PC-3 (cell line): Measurements from ENCODE around the gene PMIS2. TPM values are rescaled to one million over a fixed set of nuclear protein-coding genes. Genes with fewer than 3 reads are reported as not detected.

Source experiments
- ATAC-seq: fragments of 200-7000 bp; cut with Tn5 transposase; 2 replicates; pipeline ENCODE4 v1.9.1; 2020; ENCODE audit warnings: mild to moderate bottlenecking, moderate library complexity
- BruUV-seq: library from RNA; stranded (reverse); fragments of 400-500 nt; replicated peaks from 2 replicates; lab custom pipeline; 2021; lab: Mats Ljungman, UMichigan
- CTCF ChIA-PET: fragments of 300-600 bp; sonication (Branson Sonifier 250); formaldehyde crosslinking; loops from one replicate; lab custom pipeline; 2022; ENCODE audit warnings: antibody characterized with exemption; lab: Charles Lee
- POLR2A ChIA-PET: fragments of 300-600 bp; sonication (Branson Sonifier 250); formaldehyde crosslinking; loops from one replicate; lab custom pipeline; 2022; ENCODE audit warnings: antibody characterized with exemption; ENCODE audit not compliant: unreplicated experiment; lab: Charles Lee
- DNase-seq: peaks from one replicate; pipeline ENCODE4 v3.0.0-alpha.2; 2015
- H2AFZ ChIP-seq: fragments of 300-600 bp; sonication (generic); 2 replicates; pipeline ENCODE4 v1.6.0; 2016; ENCODE audit warnings: antibody characterized with exemption, low read length
- H3F3A ChIP-seq: fragments of 300-600 bp; sonication (generic); one replicate; pipeline ENCODE4 v1.6.0; 2017; ENCODE audit warnings: antibody characterized with exemption, low read length, control low read depth, mild to moderate bottlenecking; ENCODE audit not compliant: unreplicated experiment
- H3K27ac ChIP-seq: fragments of 300-600 bp; sonication (generic); 2 replicates; pipeline ENCODE4 v1.5.1; 2016; ENCODE audit warnings: mild to moderate bottlenecking, low read length
- H3K27me3 ChIP-seq: fragments of 300-600 bp; sonication (generic); 2 replicates; pipeline ENCODE4 v1.6.1; 2016; ENCODE audit warnings: low read length, mixed read lengths
- H3K36me3 ChIP-seq: fragments of 300-600 bp; sonication (generic); 2 replicates; pipeline ENCODE4 v1.6.1; 2016; ENCODE audit warnings: low read depth, mixed run types, low read length, mixed read lengths
- H3K4me1 ChIP-seq: fragments of 300-600 bp; sonication (generic); 2 replicates; pipeline ENCODE4 v1.5.1; 2016; ENCODE audit warnings: low read length; ENCODE audit not compliant: insufficient read depth
- H3K4me2 ChIP-seq: fragments of 300-600 bp; sonication (generic); 2 replicates; pipeline ENCODE4 v1.6.0; 2016; ENCODE audit warnings: low read length
- H3K4me3 ChIP-seq: fragments of 300-600 bp; sonication (generic); 2 replicates; pipeline ENCODE4 v1.5.1; 2016; ENCODE audit warnings: mild to moderate bottlenecking, low read length, mixed read lengths
- H3K79me2 ChIP-seq: fragments of 300-600 bp; sonication (generic); 2 replicates; pipeline ENCODE4 v1.6.1; 2017; ENCODE audit warnings: low read length, mixed read lengths
- H3K9ac ChIP-seq: fragments of 300-600 bp; sonication (generic); 2 replicates; pipeline ENCODE4 v1.6.0; 2016; ENCODE audit warnings: mild to moderate bottlenecking, low read length
- H3K9me2 ChIP-seq: fragments of 300-600 bp; sonication (generic); replicated peaks from 2 replicates; pipeline ENCODE4 v1.6.1; 2016; ENCODE audit warnings: mixed run types, low read length, mixed read lengths
- H3K9me3 ChIP-seq: fragments of 300-600 bp; sonication (generic); 2 replicates; pipeline ENCODE4 v1.6.1; 2016; ENCODE audit warnings: low read length, mixed read lengths
- H4K20me1 ChIP-seq: fragments of 300-600 bp; sonication (generic); 2 replicates; pipeline ENCODE4 v1.6.1; 2016; ENCODE audit warnings: low read length, mixed read lengths
- EZH2 ChIP-seq: fragments of 300-600 bp; sonication (generic); IDR thresholded peaks from one replicate; pipeline ENCODE4 v1.6.1; 2017; ENCODE audit warnings: antibody characterized with exemption, mild to moderate bottlenecking, low read length; ENCODE audit not compliant: unreplicated experiment
- EZH2phosphoT487 ChIP-seq: fragments of 300-600 bp; sonication (generic); IDR thresholded peaks from 2 replicates; pipeline ENCODE4 v1.6.1; 2018; ENCODE audit warnings: mild to moderate bottlenecking, antibody characterized with exemption, low read length, borderline replicate concordance
- intact Hi-C: fragments of 100-400 bp; cut with micrococcal nuclease; formaldehyde crosslinking; loops from 2 replicates; pipeline ENCODE4 v1.9.0; 2023
- total RNA-seq: library from RNA; depleted of rRNA; stranded (reverse); fragments of >200 nt; gene quantifications from 2 replicates; pipeline ENCODE4 v1.2.3, GENCODE V29; 2014
- TF ChIP-seq, protein P1 (sequence below): fragments of 300-600 bp; sonication (generic); conservative IDR thresholded peaks from 2 replicates; pipeline ENCODE4 v1.5.1; 2017; ENCODE audit warnings: antibody characterized with exemption, low read depth, mild to moderate bottlenecking, low read length

The PMIS2 gene
- total RNA-seq, 1 experiment from 2014 or later: not detected

DNA sequence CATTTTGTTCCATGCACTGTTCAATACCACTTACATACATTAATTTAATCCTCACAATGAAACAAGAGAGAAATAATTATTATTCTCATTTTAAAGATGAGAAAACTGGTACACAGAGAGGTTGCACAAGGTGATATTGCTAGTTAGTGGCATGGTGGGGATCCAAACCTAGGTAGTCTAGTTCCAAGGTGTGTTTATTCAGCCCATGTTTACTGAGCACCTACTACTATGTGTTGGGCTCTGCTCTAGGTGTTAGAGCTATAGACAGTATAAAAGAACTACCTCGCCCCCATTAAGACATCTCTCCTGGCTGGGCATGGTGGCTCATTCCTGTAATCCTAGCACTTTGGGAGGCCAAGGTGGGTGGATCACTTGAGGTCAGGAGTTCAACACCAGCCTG lies 3.2 kb upstream of the PMIS2 start:
- Histone ChIP-seq H3K79me2 (no peaks in the 10 kb centered on the region), H3K9ac (no peak overlapping the region), H3K36me3 (no peaks in the 10 kb centered on the region), H3K27me3 (no peaks in the 10 kb centered on the region), H3K4me3 (no peak overlapping the region), H2AFZ (no peak overlapping the region), H3K9me3 (no peaks in the 10 kb centered on the region), H4K20me1 (no peaks in the 10 kb centered on the region), H3K9me2 (no peaks in the 10 kb centered on the region), H3K27ac (no peak overlapping the region), H3F3A (no peaks in the 10 kb centered on the region), H3K4me1 (no peaks in the 10 kb centered on the region), H3K4me2 (no peak overlapping the region)
- CTCF ChIA-PET: no interaction called here
- TF ChIP-seq EZH2 (no peak), EZH2phosphoT487 (no peak)
- TF ChIP-seq, protein P1, sequence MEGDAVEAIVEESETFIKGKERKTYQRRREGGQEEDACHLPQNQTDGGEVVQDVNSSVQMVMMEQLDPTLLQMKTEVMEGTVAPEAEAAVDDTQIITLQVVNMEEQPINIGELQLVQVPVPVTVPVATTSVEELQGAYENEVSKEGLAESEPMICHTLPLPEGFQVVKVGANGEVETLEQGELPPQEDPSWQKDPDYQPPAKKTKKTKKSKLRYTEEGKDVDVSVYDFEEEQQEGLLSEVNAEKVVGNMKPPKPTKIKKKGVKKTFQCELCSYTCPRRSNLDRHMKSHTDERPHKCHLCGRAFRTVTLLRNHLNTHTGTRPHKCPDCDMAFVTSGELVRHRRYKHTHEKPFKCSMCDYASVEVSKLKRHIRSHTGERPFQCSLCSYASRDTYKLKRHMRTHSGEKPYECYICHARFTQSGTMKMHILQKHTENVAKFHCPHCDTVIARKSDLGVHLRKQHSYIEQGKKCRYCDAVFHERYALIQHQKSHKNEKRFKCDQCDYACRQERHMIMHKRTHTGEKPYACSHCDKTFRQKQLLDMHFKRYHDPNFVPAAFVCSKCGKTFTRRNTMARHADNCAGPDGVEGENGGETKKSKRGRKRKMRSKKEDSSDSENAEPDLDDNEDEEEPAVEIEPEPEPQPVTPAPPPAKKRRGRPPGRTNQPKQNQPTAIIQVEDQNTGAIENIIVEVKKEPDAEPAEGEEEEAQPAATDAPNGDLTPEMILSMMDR: no peak
- POLR2A ChIA-PET: no interaction called here
- intact Hi-C loops: no loop called here
- BruUV-seq: no TSS peak
- ATAC-seq: no peak
- DNase-seq: no peak

DNA sequence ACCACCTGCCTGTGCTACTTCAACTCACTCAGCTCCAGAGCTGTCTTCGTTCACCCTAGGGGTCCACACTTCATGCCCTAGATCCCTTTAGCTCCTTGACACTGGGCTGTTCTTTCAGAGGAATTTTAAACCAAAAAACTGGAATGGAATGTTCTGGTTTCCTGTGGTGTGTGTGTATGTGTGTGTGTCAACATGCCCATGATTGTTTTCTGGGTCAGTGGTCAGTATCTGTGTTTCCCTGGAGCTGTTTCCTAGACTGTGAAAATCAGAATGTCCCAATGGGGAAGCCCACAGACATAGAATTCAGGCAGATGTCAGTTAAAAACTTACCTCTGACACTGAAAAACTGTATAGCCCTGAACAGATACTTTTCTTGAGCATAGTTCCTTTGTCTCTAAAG lies 1.3 kb downstream of the PMIS2 start:
- CTCF ChIA-PET: no interaction called here
- H3K27ac ChIP-seq: no peak overlapping the region
- intact Hi-C loops: no loop called here
- DNase-seq: no peak
- H2AFZ ChIP-seq: no peak overlapping the region
- H4K20me1 ChIP-seq: no peaks in the 10 kb centered on the region
- H3K9ac ChIP-seq: no peak overlapping the region
- H3K36me3 ChIP-seq: no peaks in the 10 kb centered on the region
- no peak for ATAC-seq
- TF ChIP-seq, protein P1: no peak
- TF ChIP-seq EZH2: no peak
- TF ChIP-seq EZH2phosphoT487: no peak
- H3K4me3 ChIP-seq: no peak overlapping the region
- POLR2A ChIA-PET: no interaction called here
- no peaks in the 10 kb centered on the region for H3K4me1 ChIP-seq
- BruUV-seq: no TSS peak
- no peaks in the 10 kb centered on the region for H3K9me2 ChIP-seq
- H3K79me2 ChIP-seq: no peaks in the 10 kb centered on the region
- no peaks in the 10 kb centered on the region for H3K9me3 ChIP-seq
- H3F3A ChIP-seq: no peaks in the 10 kb centered on the region
- no peaks in the 10 kb centered on the region for H3K27me3 ChIP-seq
- H3K4me2 ChIP-seq: no peak overlapping the region

DNA sequence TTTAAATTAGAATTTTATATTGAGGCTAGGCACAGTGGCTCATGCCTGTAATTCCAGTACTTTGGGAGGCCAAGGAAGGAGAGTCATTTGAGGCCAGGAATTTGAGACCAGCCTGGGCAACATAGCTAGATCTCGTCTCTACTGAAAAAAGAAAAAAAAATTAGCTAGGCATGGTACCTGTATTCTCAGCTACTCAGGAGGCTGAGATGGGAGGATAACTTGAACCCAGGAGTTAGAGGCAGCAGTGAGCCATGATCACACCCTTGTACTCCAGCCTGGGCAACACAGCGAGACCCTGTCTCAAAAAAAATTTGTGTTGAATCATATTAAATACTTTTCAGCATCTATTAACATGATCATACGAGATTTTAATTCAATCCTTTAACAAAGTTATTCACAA lies 4.9 kb downstream of the PMIS2 start:
- Histone ChIP-seq H3K9ac (no peak overlapping the region), H3K27ac (no peak overlapping the region), H3K9me3 (no peaks in the 10 kb centered on the region), H3K4me1 (no peaks in the 10 kb centered on the region), H3K27me3 (no peaks in the 10 kb centered on the region), H3K4me3 (no peak overlapping the region), H3K9me2 (no peaks in the 10 kb centered on the region), H4K20me1 (no peaks in the 10 kb centered on the region), H3K4me2 (no peak overlapping the region), H2AFZ (no peak overlapping the region), H3F3A (no peaks in the 10 kb centered on the region), H3K36me3 (no peaks in the 10 kb centered on the region), H3K79me2 (no peaks in the 10 kb centered on the region)
- BruUV-seq: no TSS peak
- intact Hi-C loops: loop anchor here (5.0 kb wide), 1 partner anchor 74 kb away; no protein-coding TSS in a partner anchor
- TF ChIP-seq, protein P1: no peak
- TF ChIP-seq EZH2: no peak
- no peak for TF ChIP-seq EZH2phosphoT487
- ATAC-seq (no peak), DNase-seq (no peak)
- ChIA-PET POLR2A (interaction anchor here (0.7 kb wide), 2 partner anchors 58 to 119 kb away, joined by 3 to 5 read pairs; no protein-coding TSS in a partner anchor), CTCF (no interaction called here)
